Uterus (tissue), 2 donors: ENCODE measurements around the gene CCT7.

Experiments used
- CTCF ChIP-seq, 4 experiments: fragments of 200-600 bp in 2 of 4; fragments of 450-650 bp in 2 of 4; sonication (generic) in 2 of 4; IDR thresholded peaks; one replicate each; pipeline ENCODE4 v1.5.1; 2016 to 2019; ENCODE audit warnings: antibody characterized with exemption in 4 of 4, mild to moderate bottlenecking in 2 of 4, moderate library complexity in 1 of 4
- POLR2A ChIP-seq, 2 donors: fragments of 450-650 bp; IDR thresholded peaks; one replicate each; pipeline ENCODE4 v1.6.1; 2016; ENCODE audit warnings: antibody characterized with exemption in 2 of 2, mild to moderate bottlenecking in 1 of 2, moderate library complexity in 1 of 2

GRCh38 chr2:73264783-73265182 is 30.7 kb downstream of the CCT7 start:
- no peak for TF ChIP-seq CTCF (IDR thresholded peaks at IDR 0.05)
- no peak for TF ChIP-seq POLR2A (IDR thresholded peaks at IDR 0.05)
